AG08395 (cell line): ENCODE measurements around the gene CNTD1.
"Not testable (repeated sequence)": the region's sequence is repeated elsewhere in the genome, so short reads cannot be mapped to it uniquely, and the experiment has no call there.

Experiments used
- DNase-seq: peaks from one replicate; pipeline ENCODE4 v3.0.0; 2012; ENCODE audit warnings: mixed read lengths, low spot score

CNTD1 gene, protein sequence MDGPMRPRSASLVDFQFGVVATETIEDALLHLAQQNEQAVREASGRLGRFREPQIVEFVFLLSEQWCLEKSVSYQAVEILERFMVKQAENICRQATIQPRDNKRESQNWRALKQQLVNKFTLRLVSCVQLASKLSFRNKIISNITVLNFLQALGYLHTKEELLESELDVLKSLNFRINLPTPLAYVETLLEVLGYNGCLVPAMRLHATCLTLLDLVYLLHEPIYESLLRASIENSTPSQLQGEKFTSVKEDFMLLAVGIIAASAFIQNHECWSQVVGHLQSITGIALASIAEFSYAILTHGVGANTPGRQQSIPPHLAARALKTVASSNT

GRCh38 chr17:42798383-42799380, at the start of gene CNTD1, which contains the start of gene COA3:
Gene CNTD1, plus strand, starts transcription at chr17:42798861. Its CDS starts 207 bp downstream, at chr17:42799068.
Gene COA3, minus strand, starts transcription at chr17:42798704. Its CDS starts 23 bp downstream, at chr17:42798681.
- peak; percentile 91 for DNase-seq

DNA sequence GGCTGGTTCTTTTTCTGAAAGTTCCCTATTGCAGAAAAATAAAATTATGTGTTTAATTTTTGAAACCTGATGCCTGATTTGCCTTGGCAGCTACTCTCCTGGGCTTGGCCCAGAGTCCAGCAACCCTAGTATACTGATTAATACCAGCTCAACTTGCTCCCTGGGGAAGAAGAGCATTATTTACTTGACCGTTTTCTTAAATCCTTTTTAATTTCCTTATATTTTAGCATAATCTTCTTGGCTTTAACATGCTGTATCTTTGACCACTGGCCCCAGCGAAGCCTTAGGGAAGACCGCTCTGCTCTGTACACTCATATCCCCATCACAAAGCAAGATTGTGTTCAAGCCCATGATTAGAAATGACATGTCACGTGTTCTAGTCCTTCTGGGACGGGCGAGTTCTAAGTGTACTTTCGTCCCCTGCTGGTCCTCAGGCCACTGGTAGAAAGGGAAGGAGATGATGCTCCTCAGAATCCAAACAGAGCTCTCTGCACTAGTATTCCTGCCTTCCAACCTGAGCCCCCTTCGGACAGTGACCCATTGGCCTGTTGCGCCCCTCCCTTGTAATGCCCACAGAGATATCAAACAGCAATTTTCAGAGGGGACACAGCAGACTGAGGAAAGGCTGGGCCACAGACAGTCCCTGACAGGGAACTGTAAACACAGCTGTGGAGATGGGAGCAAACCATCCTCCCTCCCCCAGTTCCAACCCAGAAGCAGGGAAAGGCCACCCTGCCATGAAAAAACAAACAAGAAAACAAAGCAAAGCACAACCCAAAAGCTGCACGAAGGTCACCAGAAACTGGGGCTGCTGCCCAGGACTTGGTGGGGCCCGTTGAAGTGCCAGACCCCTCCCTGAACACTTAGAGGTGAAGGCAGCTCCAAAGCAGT, 49.5 kb upstream of the CNTD1 start:
- DNase-seq: no peak

DNA sequence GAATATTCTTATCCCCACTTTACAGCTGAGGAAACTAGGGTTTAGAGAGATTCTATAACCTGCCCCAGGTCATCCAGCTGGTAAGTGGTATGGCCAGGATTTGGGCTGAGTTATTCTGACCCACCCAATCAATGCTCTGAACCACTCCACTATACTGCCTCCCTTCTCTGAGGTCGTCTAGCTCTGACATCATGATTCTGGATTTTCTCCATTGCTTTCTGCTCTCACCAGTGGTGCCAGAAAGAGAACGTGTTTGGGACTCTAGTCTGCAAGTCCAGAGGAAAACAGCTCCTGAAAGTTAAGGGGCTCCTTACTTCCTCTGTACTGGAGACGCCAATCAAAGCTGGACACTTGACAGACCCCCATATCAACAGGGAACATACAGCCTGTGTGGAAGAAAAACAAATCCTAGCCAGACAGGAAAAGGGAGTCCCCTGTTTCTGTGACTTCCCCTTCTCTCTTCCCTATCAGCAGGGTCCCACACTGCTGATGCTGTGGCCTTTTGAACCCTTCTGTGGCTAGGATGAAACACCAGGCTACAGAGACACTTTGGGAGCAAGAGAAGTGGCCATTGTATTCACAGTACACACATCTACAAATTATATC, 47.8 kb upstream of the CNTD1 start:
- DNase-seq: no peak

DNA sequence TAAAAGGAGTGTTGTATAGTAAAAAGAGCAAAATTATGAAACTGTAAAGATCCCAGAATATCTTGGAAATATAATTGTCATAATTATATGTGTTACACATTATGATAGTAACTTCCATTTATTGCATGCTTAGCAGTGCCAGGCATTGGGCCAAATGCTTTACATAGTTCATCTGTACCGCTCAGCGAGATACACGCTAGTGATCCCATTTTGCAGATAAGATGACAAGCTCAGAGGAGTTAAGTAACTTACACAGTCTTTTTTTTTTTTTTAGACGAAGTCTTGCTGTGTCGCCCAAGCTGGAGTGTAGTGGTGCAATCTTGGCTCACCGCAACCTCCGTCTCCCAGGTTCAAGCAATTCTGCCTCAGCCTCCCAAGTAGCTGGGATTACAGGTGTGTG, 47.0 kb upstream of the CNTD1 start:
- no peak for DNase-seq

DNA sequence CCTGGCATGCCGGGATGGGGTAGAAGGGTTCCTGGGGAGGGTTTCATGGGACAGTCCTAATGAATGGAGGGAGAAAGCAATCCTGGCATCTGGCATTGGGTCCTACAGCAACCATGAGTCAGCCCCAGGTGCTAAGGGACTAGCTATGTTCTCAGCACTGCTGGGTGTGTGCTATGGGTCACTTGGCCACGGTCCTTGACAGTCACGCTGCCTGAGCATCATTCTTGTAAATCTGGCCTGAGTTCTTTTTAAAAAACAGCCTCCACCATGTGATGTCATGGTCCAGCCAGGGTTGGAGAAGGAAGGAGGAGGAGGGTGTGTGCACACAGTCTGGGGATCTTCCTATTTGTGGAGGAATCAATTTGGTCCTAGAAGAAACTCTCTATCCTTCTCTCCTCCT, 43.9 kb upstream of the CNTD1 start:
- DNase-seq: no peak

GRCh38 chr17:42759982-42760651, 38.5 kb upstream of the CNTD1 start:
- no peak for DNase-seq

DNA sequence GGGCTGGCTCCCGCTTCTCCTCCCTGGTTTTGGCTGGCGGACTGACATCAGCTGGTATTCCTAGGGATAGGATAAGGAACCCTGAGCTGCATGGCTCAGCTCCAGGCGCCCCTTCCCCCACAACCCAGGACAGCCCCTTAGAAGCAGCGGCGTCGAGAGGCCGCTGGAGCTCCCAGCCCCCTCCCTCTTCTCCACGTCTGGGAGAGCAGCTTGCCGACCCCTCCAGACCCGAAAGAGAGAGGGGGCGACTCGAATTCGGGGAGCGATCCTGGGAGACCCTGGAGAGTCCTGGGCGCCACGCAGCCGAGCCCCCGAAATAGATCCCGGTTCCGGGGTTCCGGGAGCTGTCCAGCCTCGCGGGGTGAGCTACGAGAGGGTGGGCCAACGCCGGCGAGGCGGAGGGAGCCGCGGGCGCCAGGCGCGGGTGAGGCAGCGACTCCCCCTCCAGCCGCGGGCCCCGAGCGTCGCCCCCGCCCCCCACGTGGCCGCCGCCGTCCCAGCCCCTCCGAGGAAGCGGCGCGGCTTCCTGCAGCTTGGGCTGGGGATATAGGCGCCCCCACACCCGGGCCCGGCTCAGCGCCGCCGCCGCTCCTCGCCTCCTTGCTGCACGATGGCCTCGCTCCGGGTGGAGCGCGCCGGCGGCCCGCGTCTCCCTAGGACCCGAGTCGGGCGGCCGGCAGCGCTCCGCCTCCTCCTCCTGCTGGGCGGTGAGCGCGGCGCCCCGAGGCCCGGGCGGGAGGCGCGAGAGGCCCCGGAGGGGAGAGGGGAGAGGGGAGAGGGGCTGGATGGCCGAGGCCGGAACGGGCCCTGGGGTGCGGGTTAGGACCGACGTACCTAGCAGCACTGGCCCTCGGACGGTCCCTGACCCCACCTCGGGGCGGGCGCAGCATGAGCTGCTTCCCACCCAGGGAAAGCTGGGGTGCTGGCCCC, 37.7 kb upstream of the CNTD1 start, which contains the start of gene RAMP2:
RAMP2 (plus strand) TSS at position 576 of the 930 bp plus-strand sequence; CDS start at position 611, 35 bp downstream.
- DNase-seq: no peak

DNA sequence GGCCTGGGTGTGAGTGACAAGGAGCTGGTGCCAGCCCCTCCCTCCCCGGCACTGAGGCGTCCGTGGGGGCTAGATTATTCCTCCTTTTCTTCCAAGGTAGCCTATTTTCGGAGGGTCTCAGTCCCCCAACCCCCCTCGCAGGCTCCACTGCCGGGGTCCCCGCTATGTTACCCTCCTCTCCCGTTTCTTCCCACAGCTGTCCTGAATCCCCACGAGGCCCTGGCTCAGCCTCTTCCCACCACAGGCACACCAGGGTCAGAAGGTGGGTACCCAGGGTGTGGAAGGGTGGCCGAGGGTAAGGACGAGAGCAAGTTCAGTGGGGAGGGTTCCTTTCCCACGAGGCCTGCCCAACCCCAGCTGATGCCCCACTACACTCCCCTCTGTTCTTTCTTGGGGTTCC, 37.0 kb upstream of the CNTD1 start:
- DNase-seq: no peak

- DNase-seq: no peak
Measured at GRCh38 chr17:42766124-42766523, 32.5 kb upstream of the CNTD1 start.

DNA sequence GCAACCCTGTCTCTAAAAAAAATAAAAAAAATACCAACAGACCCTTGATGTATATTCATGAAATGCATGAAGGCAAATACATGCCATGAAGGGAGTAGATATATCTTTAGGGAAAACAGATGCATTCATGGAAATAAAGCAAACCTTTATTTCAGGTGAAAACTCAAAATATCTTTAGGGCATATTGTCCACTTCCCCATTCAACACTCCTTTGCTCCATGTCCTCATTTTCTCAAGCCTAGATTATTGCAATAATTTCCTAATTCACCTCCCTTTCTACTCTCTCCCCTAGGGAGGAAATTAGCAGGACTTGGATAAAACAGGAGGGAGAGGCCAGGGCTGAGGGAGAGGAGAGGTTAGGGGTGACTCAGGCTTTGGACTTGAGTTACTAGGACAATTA, 31.1 kb upstream of the CNTD1 start:
- DNase-seq: no peak

- not testable (repeated sequence) for DNase-seq
Measured at GRCh38 chr17:42768006-42768405, 30.7 kb upstream of the CNTD1 start.

- DNase-seq: not testable (repeated sequence)
Measured at GRCh38 chr17:42769964-42770363, 28.7 kb upstream of the CNTD1 start.

DNA sequence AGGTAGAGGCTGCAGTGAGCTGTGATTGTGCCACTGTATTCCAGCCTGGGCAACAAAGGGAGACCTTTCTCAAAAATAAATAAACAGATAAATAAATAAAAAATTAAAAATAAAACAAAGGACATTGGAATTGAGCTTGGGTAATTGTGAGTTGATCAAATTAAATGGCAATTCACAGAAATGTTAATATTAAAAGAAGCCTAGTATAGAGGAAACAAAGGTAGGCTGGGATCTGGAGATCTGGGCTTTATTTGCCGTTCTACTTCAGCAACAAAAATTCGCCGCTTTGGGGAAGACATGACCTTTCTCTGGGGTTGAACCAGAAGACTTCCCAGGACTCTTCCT, 25.7 kb upstream of the CNTD1 start:
- DNase-seq: no peak

DNA sequence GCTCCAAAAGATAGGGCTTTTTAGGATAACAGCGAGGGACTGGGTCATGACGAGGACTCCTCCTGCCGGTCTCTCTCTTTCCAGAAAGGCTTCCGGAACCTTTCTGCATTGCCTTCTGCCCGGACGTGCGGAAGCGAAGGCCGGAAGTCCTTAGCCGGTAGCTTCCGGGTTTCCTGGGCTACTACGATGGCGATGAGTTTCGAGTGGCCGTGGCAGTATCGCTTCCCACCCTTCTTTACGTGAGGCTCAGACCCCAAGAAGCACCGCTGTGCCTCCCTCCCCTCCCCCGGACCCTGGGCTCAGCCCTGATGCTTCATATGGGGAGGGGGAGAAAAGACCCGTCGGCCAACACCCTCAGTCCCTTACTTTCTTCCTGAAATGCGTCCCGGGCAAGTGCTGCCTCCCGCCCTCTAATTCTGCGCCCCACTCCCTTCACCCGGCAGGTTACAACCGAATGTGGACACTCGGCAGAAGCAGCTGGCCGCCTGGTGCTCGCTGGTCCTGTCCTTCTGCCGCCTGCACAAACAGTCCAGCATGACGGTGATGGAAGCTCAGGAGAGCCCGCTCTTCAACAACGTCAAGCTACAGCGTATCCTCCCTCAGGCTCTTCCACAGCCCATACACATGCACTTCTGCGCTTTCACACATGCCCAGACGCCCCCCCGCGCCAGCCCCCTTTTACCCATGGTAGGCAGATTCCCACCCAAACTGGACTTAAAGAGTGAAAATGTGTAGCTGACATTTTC, 25.2 kb upstream of the CNTD1 start, which contains the start of gene VPS25:
VPS25 (plus strand) TSS at position 160 of the 746 bp plus-strand sequence; CDS start at position 187, 27 bp downstream.
- peak; percentile 92 for DNase-seq

GRCh38 chr17:42774066-42774745, 24.5 kb upstream of the CNTD1 start:
- DNase-seq: no peak

DNA sequence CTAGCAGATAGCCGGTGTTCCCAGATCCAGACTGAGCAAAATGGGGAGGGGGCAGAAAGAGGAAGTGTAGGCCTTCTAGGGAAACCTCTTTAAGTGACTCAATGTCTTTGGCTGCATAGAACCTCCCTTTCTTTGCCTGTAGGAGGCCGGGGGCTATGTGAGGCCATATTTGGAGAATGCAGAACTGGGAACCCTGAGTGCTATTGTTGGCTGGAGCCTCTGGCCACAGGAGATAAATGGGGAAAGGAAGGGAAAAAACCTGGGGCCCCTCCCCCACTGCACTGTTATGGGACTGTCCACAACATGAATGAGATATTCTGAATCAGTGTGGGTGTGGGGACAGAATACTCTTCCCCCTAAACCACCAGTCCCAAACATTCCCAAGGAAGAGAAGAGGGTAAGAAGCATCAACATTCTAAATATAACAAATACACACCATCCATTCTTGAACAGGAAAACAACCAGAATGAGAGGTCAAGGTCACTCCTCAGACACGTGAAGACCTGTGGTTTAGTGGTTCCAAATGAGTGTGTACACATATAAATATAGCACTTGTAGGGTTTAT, 23.0 kb upstream of the CNTD1 start:
- DNase-seq: no peak

GRCh38 chr17:42778570-42778969, 20.1 kb upstream of the CNTD1 start:
- no peak for DNase-seq
